BLaER1 treated with 17β-estradiol and CSF1 and Interleukin-3, amounts not matched to agents 10 nM and 100 nM (cell line): ENCODE measurements around the gene PDHX.

Source experiments
- H3K27ac ChIP-seq, 11 experiments: shearing (Covaris generic); formaldehyde crosslinking; 2 replicates each; pipeline ENCODE4 v1.8.1; 2022
- H3K27me3 ChIP-seq, 11 experiments: shearing (Covaris generic); formaldehyde crosslinking; 2 replicates each; pipeline ENCODE4 v1.8.1; 2022
- H3K36me3 ChIP-seq, 11 experiments: shearing (Covaris generic); formaldehyde crosslinking; 2 replicates each; pipeline ENCODE4 v1.8.1; 2022
- H3K4me1 ChIP-seq, 10 experiments: shearing (Covaris generic); formaldehyde crosslinking; 2 replicates each; pipeline ENCODE4 v1.8.1; 2022
- H3K4me2 ChIP-seq, 11 experiments: shearing (Covaris generic); formaldehyde crosslinking; 2 replicates each; pipeline ENCODE4 v1.8.1; 2022
- H3K4me3 ChIP-seq, 10 experiments: shearing (Covaris generic); formaldehyde crosslinking; 2 replicates each; pipeline ENCODE4 v1.8.1; 2022
- H3K9ac ChIP-seq, 11 experiments: shearing (Covaris generic); formaldehyde crosslinking; 2 replicates each; pipeline ENCODE4 v1.8.1; 2022
- H3K9me3 ChIP-seq, 11 experiments: shearing (Covaris generic); formaldehyde crosslinking; replicated peaks in 1 of 11; 2 replicates each; pipeline ENCODE4 v1.8.1; 2022
- H4K20me1 ChIP-seq, 11 experiments: shearing (Covaris generic); formaldehyde crosslinking; 2 replicates each; pipeline ENCODE4 v1.8.1; 2022
- Cebpa-rat ChIP-seq, 11 experiments: shearing (Covaris generic); IDR thresholded peaks; 2 replicates each; pipeline ENCODE4 v1.8.1; 2022

Gene PDHX

DNA sequence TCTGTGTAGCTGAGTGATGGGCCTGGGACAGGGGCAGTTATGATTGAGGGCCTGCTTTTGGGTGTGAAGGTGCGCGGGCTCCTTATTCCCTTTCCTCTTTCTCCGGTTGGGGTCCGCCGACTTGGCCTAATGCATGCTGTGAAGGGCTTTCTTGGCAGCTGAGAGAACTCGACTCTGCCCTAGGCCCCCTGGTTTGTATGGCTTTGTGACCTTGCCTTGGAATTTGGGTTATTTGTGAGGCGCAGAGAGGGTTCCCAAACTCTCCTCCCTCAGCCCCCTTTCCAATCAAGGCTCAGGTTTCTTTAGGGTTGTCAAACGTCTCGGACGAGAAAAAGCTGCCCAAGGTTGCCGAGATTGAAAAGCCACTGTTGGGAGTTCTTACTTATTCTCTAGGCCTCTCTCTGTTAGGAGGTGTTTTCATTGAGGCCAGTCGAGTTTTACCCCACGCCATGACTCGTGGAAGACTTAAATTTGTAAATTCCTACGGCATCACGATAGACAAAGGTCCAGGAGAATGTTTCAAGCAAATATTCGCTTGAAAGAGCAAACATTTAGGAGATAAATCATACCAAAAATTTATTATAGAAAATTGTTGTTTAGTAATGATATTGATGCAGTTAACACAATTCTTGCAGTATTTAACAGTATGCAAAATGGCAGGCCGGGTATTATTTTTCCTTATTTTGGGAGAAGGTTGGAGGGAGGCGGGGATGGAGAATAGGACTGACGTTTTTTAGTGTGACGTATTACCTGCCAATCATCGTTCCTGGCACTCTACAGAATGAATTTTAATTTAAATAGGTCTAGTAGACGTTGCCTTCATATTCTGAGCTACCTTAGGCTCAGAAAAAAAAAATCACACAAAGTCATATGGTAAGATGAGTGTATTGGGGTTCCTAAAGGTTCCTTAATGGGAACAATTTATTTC lies 689 bp downstream of the PDHX start:
- peak overlapping the region; percentile 80 to 97 (median 87) for H3K4me2 ChIP-seq
- peak overlapping the region; percentile 94 to 99 (median 97) for H3K9ac ChIP-seq
- H3K27me3 ChIP-seq: no peaks in the 10 kb centered on the region
- peak overlapping the region; percentile 93 to 99 (median 96) for H3K27ac ChIP-seq
- no peak for TF ChIP-seq Cebpa-rat (IDR thresholded peaks at IDR 0.05)
- H3K36me3 ChIP-seq: peaks cover 0 to 38% (median 27%) of the 10 kb centered on the region in 11 experiments; a peak in 21 of 22 replicates
- peaks cover 24 to 47% (median 32%) of the 10 kb centered on the region in 10 experiments for H3K4me1 ChIP-seq
- H4K20me1 ChIP-seq: peaks cover 0 to 33% (median 6%) of the 10 kb centered on the region in 11 experiments; a peak in 7 of 22 replicates
- peaks cover 0 to 18% (median 14%) of the 10 kb centered on the region in 11 experiments; a peak in 14 of 22 replicates for H3K9me3 ChIP-seq
- peak overlapping the region; percentile 75 to 96 (median 86) for H3K4me3 ChIP-seq

DNA sequence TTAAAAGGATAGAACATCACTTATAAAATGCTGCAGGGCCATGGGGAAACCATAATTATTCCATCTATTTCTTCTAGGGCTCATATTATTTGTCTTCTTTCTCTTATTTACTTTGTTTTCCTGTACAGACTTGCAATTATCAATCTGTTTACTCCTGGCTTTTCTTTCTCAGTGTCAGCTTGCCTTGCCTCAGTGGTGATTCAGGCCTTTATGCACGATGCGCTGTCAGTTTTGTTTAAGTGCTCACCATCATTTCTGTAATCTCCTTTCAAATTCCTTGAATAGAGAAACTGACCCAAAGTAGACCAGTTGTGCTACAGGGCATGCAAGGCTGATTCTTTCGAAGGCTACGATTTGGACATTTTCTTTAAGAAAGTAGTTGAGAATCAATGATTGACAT lies 4.7 kb downstream of the PDHX start:
- no peak overlapping the region for H3K27ac ChIP-seq
- peaks cover 0 to 19% (median 5%) of the 10 kb centered on the region in 11 experiments; a peak in 11 of 22 replicates for H3K36me3 ChIP-seq
- H3K4me2 ChIP-seq: no peak overlapping the region
- no peaks in the 10 kb centered on the region for H3K9me3 ChIP-seq
- TF ChIP-seq Cebpa-rat (IDR thresholded peaks at IDR 0.05): no peak
- no peak overlapping the region for H3K9ac ChIP-seq
- no peaks in the 10 kb centered on the region for H3K27me3 ChIP-seq
- H4K20me1 ChIP-seq: peaks cover 0 to 73% (median 20%) of the 10 kb centered on the region in 11 experiments; a peak in 13 of 22 replicates
- H3K4me1 ChIP-seq: peaks cover 16 to 54% (median 26%) of the 10 kb centered on the region in 10 experiments
- H3K4me3 ChIP-seq: no peak overlapping the region

DNA sequence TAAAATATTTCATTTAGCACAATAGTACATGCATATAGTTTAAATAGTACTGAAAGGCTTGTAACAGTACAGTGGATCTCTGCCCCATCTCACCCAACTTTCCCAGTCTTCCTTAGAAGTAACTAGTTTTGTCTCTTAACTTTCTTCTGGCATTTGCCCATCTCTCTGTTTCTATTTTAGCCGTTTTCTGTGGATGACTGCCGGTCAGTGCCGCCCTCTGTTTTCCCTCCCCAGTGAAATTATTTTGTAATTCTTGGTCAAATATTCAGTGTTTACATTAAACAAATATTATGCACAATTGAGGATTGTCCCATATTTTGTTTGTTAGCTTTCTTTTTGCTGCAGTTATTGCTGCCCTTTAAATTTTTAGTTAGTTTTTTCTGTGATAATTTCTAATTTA lies 8.3 kb downstream of the PDHX start:
- H3K27me3 ChIP-seq: no peaks in the 10 kb centered on the region
- H3K27ac ChIP-seq: no peak overlapping the region
- H4K20me1 ChIP-seq: peaks cover 0 to 91% (median 25%) of the 10 kb centered on the region in 11 experiments; a peak in 14 of 22 replicates
- peaks cover 5 to 69% (median 12%) of the 10 kb centered on the region in 10 experiments; a peak in 16 of 20 replicates for H3K4me1 ChIP-seq
- peaks cover 0 to 17% (median 6%) of the 10 kb centered on the region in 11 experiments; a peak in 12 of 22 replicates for H3K36me3 ChIP-seq
- peak overlapping the region in 1 of 11 experiments; percentile 50; a peak in 1 of 22 replicates for H3K9ac ChIP-seq
- H3K4me3 ChIP-seq: no peak overlapping the region
- H3K4me2 ChIP-seq: peak overlapping the region in 5 of 11 experiments; percentile 30 to 75 (median 41); a peak in 5 of 22 replicates
- H3K9me3 ChIP-seq: no peaks in the 10 kb centered on the region
- TF ChIP-seq Cebpa-rat (IDR thresholded peaks at IDR 0.05): no peak

DNA sequence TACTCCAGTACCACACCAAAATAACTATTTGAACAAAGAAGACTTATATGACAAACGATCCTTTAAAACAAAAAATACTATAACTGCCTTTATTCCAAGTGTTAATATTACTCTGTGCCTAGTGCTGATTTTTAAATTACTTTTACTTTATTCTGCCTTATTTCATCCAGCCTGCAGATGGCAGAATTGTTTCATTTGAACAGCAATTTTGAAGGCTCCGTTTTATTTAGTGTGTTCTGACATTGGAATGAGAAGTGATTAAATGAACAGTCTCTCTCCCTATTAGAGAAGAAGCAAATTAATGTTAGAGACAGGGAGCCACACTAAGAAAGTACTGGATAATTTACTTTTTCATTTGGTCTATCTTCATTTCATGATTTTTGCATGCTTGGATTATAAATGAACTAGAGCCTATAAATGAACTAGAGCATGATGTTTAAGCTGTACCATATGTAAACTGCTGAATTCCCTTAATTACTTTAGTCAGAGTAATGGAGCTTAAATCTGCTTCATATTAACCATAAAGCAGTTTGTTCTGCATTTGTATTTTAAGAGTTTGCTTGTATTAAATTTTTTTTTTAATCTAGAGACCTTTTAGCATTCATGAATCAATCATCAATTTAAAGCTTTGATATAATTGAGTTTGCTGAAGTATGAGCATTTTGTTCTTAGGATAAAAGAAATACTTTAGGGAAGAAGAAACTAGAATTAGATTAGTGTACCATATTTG lies 9.8 kb downstream of the PDHX start:
- no peak overlapping the region for H3K4me3 ChIP-seq
- peaks cover 0 to 9% (median 3%) of the 10 kb centered on the region in 11 experiments; a peak in 11 of 22 replicates for H3K36me3 ChIP-seq
- H3K27me3 ChIP-seq: no peaks in the 10 kb centered on the region
- no peak for TF ChIP-seq Cebpa-rat (IDR thresholded peaks at IDR 0.05)
- peak overlapping the region in 2 of 11 experiments; percentile 40 to 51; a peak in 4 of 22 replicates for H3K27ac ChIP-seq
- H4K20me1 ChIP-seq: peaks cover 0 to 84% (median 26%) of the 10 kb centered on the region in 11 experiments; a peak in 14 of 22 replicates
- peak overlapping the region in 3 of 11 experiments; percentile 2 to 42 (median 3); a peak in 2 of 22 replicates for H3K9ac ChIP-seq
- H3K9me3 ChIP-seq: no peaks in the 10 kb centered on the region
- H3K4me2 ChIP-seq: peak overlapping the region in 3 of 11 experiments; percentile 45 to 75 (median 57); a peak in 5 of 22 replicates
- H3K4me1 ChIP-seq: peaks cover 5 to 70% (median 12%) of the 10 kb centered on the region in 10 experiments; a peak in 16 of 20 replicates

DNA sequence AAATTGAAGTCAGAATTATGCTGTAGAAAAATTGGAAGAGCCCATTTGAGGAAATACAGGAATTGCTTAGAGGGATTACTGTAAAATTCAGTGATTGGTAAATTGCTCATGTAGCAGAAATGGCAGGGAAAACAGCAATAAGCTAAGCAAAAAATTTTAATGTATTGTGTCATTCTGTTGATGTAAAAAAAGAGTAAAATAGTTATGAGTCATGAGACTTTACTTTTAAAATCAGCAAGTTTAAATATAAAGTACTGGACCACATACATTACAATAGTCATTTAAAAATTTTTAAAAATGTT lies 10.4 kb downstream of the PDHX start:
- H3K4me2 ChIP-seq: peak overlapping the region in 3 of 11 experiments; percentile 45 to 75 (median 57); a peak in 5 of 22 replicates
- H3K4me3 ChIP-seq: no peak overlapping the region
- H3K9me3 ChIP-seq: no peaks in the 10 kb centered on the region
- peaks cover 0 to 79% (median 26%) of the 10 kb centered on the region in 11 experiments; a peak in 14 of 22 replicates for H4K20me1 ChIP-seq
- no peak for TF ChIP-seq Cebpa-rat (IDR thresholded peaks at IDR 0.05)
- H3K27me3 ChIP-seq: no peaks in the 10 kb centered on the region
- H3K4me1 ChIP-seq: peaks cover 5 to 70% (median 12%) of the 10 kb centered on the region in 10 experiments; a peak in 16 of 20 replicates
- peak overlapping the region in 3 of 11 experiments; percentile 40 to 51 (median 40); a peak in 5 of 22 replicates for H3K27ac ChIP-seq
- H3K36me3 ChIP-seq: peaks cover 0 to 15% (median 8%) of the 10 kb centered on the region in 11 experiments; a peak in 16 of 22 replicates
- H3K9ac ChIP-seq: peak overlapping the region in 3 of 11 experiments; percentile 3 to 42 (median 35); a peak in 2 of 22 replicates

DNA sequence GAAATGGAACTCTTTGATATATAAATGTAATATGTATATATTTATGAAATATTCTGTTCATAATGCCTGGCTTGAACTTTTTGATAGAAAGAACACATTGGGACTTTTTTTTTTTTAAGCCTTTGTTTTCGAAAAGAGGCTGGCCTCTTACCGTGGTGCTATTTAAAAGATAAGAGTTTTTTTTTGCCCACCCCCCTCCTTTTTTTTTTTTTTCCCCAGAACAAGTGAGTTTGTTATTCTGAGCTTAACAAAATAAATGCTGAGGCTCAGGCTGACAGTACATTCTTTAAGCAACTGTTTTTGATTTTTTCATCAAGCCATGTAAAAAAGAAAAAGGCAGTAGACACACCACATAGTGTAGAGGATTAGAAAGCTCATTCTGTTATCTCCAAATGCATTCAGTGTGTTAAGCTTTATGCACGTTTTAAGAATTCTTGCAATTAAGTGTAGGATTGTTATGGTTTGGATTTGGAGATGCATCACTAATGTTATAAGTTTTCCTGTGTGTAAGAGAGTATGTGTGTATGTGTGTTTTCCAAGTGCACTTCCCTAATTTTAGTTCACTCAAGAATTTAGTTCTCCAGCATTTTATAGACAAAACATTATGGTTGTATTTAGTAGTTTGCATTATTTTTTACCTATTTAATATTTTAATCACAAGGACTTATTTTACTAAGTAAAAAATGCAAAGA lies 12.0 kb downstream of the PDHX start:
- H3K27ac ChIP-seq: no peak overlapping the region
- H3K4me3 ChIP-seq: no peak overlapping the region
- H3K9ac ChIP-seq: no peak overlapping the region
- peaks cover 13 to 29% (median 23%) of the 10 kb centered on the region in 11 experiments for H3K36me3 ChIP-seq
- H4K20me1 ChIP-seq: peaks cover 0 to 63% (median 22%) of the 10 kb centered on the region in 11 experiments; a peak in 14 of 22 replicates
- no peak for TF ChIP-seq Cebpa-rat (IDR thresholded peaks at IDR 0.05)
- H3K9me3 ChIP-seq: no peaks in the 10 kb centered on the region
- peak overlapping the region in 2 of 11 experiments; percentile 41 to 75; a peak in 5 of 22 replicates for H3K4me2 ChIP-seq
- no peaks in the 10 kb centered on the region for H3K27me3 ChIP-seq
- peaks cover 5 to 64% (median 12%) of the 10 kb centered on the region in 10 experiments; a peak in 16 of 20 replicates for H3K4me1 ChIP-seq

DNA sequence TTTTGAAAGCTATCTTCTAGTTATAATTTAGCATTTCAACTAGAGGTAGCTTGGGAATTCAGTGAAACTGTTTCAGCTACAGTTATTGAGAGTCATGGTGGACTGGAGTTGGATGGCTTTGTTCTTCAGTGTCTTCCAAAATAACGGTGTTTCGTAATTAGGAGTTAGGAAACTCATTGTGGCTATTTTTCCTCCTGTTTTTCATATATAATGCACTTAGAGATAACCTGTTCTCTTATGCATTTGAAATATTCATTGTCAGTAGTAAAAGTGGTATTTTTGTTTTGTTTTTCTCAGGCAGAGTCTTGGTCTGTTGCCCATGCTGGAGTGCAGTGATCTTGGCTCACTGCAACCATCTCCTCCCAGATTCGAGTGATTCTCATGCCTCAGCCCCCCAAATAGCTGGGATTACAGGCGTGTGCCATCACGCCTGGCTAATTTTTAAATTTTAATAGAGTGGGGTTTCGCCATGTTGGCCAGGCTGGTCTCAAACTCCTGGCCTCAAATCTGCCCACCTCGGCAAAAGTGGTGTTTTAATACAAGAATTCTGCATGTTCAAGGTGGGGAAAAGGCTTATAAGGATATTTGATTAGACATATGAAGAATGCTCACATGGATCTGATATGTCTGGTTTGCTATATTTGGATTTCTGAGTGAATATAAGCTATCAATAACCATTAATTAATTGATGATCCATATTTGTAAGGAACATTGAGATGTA lies 12.7 kb downstream of the PDHX start:
- Histone ChIP-seq H4K20me1 (peaks cover 0 to 56% (median 20%) of the 10 kb centered on the region in 11 experiments; a peak in 14 of 22 replicates), H3K4me3 (no peak overlapping the region), H3K9ac (no peak overlapping the region), H3K9me3 (no peaks in the 10 kb centered on the region), H3K4me2 (peak overlapping the region in 3 of 11 experiments; percentile 12 to 41 (median 25); a peak in 4 of 22 replicates), H3K4me1 (peaks cover 3 to 57% (median 10%) of the 10 kb centered on the region in 10 experiments; a peak in 16 of 20 replicates), H3K27me3 (no peaks in the 10 kb centered on the region), H3K27ac (no peak overlapping the region), H3K36me3 (peaks cover 20 to 36% (median 30%) of the 10 kb centered on the region in 11 experiments)
- TF ChIP-seq Cebpa-rat (IDR thresholded peaks at IDR 0.05): no peak
